ENCODE results near the gene LCE4A.
"Not testable (repeated sequence)": the region's sequence is repeated elsewhere in the genome, so short reads cannot be mapped to it uniquely, and the experiment has no call there.

LCE4A gene, protein sequence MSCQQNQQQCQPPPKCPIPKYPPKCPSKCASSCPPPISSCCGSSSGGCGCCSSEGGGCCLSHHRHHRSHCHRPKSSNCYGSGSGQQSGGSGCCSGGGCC

GRCh38 chr1:152707860-152708259, at the start of gene LCE4A:
LCE4A (plus strand) TSS chr1:152708160; CDS start chr1:152709076, 916 bp downstream.
- no peak for DNase-seq

- no peak for DNase-seq
These were observed 49.3 kb upstream of the LCE4A start for GRCh38 chr1:152658649-152659048.

DNA sequence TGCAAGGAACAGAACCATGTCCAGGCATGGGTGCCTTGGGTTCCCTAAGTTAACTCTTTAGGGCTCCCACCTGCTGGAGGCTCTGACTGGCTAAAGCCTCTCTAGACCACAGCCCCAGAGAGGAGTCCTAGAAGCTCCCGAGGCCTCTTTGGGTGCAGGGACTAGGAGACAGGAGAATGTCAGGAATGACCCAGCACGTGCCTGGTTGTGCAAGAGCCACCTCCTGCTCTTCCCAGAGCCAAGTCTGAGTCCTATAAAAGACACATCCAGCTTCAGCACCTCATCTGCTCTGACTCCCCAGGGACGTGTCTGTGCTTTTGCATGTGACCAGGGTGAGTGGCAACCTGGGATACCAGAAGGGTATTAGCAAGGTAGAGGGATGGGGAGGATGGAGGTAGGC, 44.9 kb upstream of the LCE4A start, which contains the start of gene LCE2D:
LCE2D (plus strand) TSS at position 283 of the 400 bp plus-strand sequence. CDS start 726 bp downstream, outside the sequence.
- no peak for DNase-seq

DNA sequence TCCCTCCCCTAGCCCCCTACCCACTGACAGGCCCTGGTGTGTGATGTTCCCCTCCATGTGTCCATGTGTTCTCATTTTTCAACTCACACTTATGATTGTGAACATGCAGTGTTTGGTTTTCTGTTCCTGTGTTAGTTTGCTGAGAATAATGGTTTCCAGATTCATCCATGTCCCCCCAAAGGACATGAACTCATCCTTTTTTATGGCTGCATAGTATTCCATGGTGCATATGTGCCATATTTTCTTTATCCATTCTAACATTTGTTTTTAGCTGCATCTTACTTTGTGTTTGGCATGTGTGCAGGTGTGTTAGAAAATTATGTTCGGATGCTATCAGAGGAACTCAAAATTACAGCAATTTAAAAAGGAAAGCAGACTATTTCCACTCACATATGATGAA, 41.8 kb upstream of the LCE4A start:
- DNase-seq = not testable (repeated sequence)

GRCh38 chr1:152667648-152668047, 40.3 kb upstream of the LCE4A start:
- DNase-seq = no peak

DNA sequence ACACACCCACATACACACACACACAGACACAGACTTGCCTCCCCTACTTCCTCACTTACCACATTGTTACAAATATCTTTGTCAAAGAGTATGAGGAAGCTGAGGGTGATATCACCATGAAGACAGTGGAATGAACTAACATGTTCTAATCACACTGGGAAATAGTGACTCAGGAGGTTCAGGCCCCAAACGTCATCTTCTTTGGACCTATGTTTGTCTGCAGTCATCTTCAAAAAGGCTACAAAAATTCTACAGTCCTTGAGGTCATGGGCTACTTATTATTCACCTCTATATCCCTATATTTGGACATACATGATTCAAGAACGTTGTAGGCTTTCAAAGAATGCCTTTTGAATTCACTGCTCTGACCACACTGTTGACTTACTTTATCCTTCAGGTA, 34.9 kb upstream of the LCE4A start:
- DNase-seq = no peak

- DNase-seq = not testable (repeated sequence)
These were observed 33.0 kb upstream of the LCE4A start, which contains the start of gene LCE2C for GRCh38 chr1:152674983-152675382. LCE2C (plus strand) TSS chr1:152675279; CDS start chr1:152676016, 737 bp downstream.

DNA sequence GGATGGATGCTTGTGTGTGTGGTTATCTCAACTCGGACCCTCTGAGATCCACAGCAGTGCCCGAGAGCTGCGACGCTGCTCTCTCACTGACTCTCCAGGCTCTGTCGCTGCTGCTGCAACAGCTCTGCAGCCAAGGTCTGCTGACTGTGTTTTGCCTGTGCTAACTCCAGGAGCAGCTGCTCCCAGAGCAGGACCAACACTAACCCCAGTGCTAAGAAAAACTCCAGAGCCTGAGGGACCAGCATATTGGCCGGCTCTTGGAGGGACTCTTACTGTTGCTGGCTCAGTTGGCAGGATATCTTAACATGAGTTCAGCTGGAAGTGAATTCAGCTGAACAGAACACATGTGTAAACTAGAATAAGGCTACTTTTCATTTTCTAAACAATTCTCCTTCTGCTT, 28.5 kb upstream of the LCE4A start:
- DNase-seq = no peak

DNA sequence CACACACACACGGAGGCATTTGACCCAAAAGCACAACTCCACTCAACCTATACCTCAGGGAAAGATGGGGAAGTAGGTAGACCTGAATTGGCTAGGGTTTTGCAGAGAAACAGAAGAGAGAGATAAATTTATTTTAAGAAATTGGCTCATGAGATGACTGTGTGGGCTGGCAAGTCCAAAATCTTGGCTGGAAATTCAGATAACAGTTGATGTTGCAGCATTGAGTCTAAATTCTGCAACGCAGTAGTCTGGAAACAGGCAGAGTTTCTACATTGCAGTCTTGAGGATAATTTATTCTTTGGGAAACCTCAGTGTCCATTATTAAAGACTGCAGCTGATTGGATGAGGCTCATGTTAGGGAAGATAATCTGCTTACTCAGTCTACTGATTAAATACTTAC, 26.3 kb upstream of the LCE4A start:
- no peak for DNase-seq

DNA sequence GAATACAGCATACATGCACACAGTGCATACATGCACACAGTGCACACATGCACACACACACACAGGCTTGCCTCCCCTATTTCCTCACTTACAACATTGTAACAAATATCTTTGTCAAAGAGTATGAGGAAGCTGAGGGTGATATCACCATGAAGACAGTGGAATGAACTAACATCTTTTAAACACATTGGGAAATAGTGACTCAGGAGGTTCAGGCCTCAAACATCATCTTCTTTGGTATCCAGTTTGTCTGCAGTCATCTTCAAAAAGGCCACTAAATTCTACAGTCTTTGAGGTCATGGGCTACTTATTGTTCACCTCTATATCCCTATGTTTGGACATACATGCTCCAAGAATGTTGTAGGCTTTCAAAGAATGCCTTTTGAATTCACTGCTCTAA, 24.1 kb upstream of the LCE4A start:
- DNase-seq = no peak

- DNase-seq = not testable (repeated sequence)
These were observed 22.1 kb upstream of the LCE4A start, which contains the start of gene LCE2B for GRCh38 chr1:152685823-152686222. LCE2B (plus strand) TSS chr1:152686123; CDS start chr1:152686844, 721 bp downstream.

DNA sequence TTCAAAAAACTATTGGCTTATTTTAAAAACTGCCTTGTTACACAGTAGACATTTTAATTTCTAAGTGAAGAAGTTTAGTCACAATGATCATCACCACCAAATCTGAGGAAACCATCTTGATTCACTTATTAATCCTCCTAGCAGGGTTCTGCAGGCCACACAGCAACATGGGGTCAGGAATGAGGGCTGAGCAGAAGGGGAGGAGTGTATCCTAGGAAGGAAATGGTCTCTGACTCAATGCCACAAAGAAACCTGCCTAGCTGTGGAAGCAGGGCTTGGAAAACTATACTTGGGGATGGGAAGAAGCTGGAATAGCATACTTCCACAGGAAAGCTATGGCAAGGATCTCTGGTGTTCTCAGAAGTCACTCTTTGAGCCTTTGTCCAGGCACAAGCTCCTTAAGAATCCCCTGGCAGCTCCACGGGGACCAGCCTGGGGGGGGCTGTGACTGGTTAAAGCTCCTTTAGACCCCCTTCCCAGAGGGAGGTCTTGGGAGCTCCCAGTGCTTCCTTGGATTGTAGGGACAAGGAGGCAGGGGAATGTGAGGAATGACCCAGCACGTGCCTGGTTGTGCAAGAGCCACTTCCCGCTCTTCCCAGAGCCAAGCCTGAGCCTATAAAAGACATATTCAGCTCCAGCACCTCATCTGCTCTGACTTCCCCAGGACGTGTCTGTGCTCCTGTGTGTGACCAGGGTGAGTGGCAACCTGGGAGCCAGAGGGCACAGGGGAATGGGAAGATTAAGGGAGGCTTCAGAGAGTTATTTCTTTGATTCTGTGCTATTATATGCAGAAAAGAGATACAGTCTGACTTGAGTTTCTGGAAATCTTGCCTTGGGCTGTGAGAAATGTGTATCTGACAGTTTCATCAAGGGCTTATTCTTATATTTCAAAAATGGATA, 10.0 kb upstream of the LCE4A start, which contains the start of gene LCE2A:
LCE2A (plus strand) TSS at position 645 of the 900 bp plus-strand sequence. CDS start 557 bp downstream, outside the sequence.
- DNase-seq = no peak

GRCh38 chr1:152699746-152700145, 8.2 kb upstream of the LCE4A start:
- no peak for DNase-seq

DNA sequence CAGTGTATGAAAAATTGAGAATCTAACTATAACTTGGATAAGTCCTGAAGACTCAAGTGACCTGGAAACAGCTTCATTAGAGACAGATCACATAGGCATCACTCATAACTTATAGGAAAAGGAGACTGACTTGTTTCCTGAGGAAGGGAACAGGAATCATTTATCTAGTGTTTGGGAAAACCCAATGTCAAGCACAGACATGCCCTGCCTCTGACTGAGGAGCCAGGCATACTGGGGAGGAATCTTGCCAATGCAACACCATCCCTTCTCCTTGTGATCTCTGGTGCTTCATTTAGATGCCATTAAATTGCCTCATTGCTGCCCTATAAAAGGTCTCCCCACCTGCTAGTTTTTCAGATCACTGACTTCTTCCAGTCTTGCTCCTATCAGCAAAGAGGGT, 10.3 kb downstream of the LCE4A start:
- DNase-seq = no peak

- DNase-seq = no peak
These were observed 17.3 kb downstream of the LCE4A start for GRCh38 chr1:152725261-152725660.

GRCh38 chr1:152728986-152729385, 21.0 kb downstream of the LCE4A start:
- DNase-seq = no peak

DNA sequence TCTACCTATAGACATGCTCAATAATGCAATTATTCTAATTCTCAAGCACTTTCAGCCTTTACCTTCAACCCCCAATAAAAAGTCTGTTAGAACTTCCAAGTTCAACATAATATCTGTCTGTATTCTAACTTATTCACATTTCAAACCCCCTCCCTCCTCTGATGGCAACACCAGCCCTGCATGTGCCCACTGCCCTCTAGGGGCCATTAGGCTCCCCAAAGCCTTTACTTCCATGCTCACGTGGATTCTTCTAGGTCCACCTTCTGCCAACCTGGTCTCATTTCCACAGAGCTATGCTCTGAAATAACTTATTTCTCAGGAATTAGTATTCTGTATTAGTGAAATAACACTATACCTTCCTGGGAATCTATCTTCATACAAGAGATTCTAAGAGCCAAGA, 27.7 kb downstream of the LCE4A start:
- no peak for DNase-seq

- no peak for DNase-seq
These were observed 30.0 kb downstream of the LCE4A start for GRCh38 chr1:152737997-152738396.

GRCh38 chr1:152739841-152740240, 31.9 kb downstream of the LCE4A start:
- no peak for DNase-seq

DNA sequence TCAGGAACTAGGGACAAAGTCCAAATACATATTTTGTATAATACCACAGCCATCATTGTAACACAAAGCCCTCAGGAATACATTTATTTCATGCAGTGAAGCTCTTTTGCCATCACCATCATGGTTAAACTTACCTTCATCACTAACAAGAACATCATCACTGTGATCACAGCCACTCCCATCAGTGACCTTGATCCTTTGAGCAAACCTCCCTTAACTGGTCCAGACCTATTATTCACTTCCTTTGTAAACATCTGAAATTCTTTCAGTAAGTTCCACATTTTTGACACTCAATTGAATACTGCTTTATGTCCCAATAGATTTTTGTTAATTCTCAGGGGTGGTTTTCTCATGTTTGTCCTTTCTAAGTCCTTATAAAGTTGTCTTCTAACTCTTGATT, 33.7 kb downstream of the LCE4A start:
- no peak for DNase-seq

- DNase-seq = no peak
These were observed 35.6 kb downstream of the LCE4A start for GRCh38 chr1:152743371-152744145.

DNA sequence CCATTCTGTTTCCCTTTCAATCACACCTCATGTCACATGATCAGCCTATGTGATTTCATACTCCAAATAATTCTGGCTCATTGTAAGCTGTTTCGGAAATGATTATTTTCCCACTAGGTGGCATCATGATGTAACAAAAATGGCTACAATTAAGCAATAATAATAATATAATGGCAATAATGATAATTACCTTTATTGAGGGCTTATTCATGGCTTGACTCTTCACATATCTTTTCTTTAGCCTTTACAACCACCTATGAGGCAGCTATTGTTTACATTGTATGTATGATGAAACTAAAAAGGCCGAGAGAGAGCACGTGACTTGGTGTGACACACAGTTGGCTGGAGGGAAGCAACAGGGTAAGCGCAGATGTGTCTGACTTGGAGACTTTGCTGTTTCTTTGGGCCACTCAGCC, 37.3 kb downstream of the LCE4A start:
- no peak for DNase-seq

- DNase-seq = no peak
These were observed 37.9 kb downstream of the LCE4A start for GRCh38 chr1:152745765-152746444.
